CD4-positive, alpha-beta T cell treated with Interleukin-10 for 1 hour (primary cell): ENCODE data around the gene GFOD1.

Experiments
- DNase-seq: peaks from one replicate; pipeline ENCODE4 v3.0.0-alpha.2; 2020

Gene GFOD1

GRCh38 chr6:13485923-13486562 lies 1.4 kb downstream of the GFOD1 start:
- DNase-seq, result peak; percentile 34

GRCh38 chr6:13485303-13485702 lies 2.1 kb downstream of the GFOD1 start:
- no peak for DNase-seq

DNA sequence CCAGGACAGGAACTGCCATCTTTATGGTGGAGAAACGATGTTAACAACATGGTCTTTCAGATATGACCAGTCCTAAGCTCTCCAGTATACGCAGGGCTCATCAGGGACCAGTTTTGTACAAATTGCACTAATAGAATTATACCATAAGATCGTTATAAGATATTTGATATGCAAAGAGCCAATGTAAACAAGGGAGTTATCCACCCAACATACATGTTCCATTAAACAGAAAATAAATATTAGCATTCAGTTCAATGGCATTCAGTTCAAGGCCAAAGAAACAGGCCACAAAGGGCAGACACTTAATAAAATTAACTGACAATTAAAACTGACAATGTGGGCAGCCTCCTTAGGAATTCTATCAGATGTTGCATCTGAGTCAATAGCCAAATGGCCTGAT lies 2.6 kb downstream of the GFOD1 start:
- no peak for DNase-seq

DNA sequence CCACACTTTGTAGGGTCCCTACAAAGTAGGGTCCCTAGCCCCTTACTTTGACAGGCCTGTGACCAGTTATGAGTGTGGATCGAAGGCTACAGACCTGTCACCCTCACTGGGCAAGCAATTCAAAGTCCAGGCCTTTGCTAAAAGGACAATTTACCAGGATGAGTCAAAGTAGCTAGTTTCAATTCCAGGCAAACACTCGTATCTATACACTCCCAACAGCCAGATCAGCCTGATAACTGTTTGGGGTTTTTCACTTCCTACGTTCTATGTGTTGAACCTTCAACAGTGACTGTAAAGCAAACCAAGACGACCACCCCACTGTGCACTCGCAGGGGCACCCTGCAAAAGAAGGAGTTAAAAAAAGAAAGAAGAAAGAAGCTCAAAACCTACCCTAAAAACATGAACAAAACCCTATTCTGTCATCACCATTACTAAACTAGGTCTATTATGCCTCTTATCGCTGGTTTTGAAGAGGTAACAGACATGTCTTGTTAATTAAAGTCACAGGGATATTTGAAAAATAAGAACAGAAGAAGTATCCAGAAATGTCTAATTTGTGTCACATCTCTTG lies 3.2 kb downstream of the GFOD1 start:
- no peak for DNase-seq

DNA sequence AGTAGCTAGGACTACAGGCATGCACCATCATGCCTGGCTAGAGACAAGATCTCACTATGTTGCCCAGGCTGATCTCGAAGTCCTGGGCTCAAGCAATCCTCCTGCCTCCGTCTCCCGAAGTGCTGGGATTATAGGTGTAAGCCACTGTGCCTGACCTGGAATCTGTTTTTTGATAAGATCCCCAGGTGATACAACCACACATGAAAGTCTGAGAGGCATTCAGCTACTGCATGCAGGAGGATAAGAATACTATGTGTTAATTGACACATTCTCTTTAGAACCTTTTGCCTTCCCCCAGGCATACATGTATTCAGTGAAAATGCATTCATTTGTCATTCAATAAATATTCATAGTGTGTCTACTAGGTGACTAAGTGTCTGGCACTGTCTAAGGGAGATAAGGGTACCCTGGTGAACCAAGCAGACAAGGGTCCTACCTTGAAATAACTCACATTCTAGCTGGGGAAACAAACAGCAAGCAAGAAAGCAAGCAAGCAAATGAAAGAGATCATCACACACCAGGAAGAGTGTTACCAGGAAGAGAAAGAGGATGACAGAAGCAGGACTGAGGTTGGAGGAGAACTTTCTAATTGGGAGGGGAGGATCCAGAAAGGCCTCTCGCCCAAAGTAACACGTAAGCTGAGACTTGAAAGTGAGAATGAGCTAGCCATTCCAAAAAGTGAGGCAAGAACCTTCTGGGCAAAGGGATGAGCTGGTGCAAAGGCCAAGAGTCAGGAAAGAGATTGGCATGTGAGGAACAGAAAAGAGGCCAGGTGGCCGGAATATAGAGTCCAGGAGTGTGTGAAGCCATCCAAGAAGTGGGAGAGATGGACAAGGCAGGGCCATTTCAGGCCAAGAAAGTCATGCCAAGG lies 6.5 kb downstream of the GFOD1 start:
- no peak for DNase-seq

- DNase-seq, result no peak
These were observed 7.4 kb downstream of the GFOD1 start for GRCh38 chr6:13479971-13480434.

DNA sequence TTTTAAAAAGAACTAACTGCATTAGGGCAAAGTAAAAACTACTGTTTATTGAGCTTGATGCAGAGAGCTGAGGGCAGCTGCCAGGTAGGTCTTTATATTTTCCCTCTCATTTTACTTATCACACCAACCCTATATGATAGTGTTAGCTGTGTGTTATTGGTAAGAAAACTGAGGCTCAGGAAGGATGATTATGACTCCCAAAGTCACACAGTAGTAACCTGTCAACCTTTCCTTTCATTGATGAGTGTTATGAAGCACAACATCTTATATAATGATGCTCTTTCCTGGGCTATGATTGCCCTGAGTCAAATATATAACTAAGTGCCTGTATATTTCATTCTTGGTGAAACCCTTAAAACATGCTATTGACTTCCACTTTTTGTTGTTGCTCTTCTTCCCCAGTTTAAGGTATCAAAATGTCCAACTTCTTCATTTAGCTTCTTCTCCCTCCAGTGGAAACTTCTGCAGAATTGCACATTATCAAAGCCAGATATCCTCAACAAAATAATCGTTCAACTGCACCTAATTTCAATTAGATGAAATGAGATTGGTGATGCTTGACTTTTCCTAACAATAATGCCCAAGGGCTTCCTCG lies 8.1 kb downstream of the GFOD1 start:
- no peak for DNase-seq

- DNase-seq, result no peak
These were observed 8.9 kb downstream of the GFOD1 start for GRCh38 chr6:13478525-13478966.

DNA sequence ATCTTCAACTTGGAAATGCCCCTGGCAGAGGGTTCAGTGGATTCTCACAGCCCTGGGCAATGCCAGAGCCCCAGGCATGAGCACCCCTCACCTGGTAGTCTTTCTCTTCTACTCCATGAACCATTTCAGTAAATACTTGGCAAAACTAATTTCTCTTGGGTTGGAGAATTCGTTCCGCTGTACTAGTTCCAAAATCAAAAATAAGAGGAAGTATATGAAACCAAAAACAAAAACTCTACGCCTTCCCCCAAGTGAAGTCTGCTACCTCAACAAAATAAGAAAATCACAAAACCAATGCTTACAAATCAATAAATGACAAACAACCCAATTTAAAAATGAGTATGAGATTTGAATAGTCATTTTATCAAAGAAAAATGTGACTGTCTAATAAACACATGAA lies 12.6 kb downstream of the GFOD1 start:
- DNase-seq, result no peak

DNA sequence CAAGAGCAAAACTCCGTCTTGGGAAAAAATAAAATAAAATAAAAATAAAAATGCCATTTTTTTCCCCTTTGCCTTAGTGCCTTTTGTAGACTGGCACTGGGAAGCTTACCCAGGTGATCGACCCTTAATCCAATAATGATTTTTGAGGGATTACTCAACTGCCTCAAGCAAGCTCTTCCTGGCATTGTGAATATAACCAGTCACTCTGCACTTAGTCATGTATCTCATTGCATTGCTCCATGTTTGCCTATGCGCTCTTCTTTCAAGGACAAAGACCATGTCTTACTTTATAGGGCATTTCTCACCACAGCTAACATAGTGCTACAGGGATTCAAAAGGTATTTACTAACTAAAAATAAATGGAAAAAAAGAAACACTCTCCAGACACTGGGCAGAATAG lies 13.0 kb downstream of the GFOD1 start:
- no peak for DNase-seq

- no peak for DNase-seq
These were observed 13.6 kb downstream of the GFOD1 start for GRCh38 chr6:13473768-13474165.

DNA sequence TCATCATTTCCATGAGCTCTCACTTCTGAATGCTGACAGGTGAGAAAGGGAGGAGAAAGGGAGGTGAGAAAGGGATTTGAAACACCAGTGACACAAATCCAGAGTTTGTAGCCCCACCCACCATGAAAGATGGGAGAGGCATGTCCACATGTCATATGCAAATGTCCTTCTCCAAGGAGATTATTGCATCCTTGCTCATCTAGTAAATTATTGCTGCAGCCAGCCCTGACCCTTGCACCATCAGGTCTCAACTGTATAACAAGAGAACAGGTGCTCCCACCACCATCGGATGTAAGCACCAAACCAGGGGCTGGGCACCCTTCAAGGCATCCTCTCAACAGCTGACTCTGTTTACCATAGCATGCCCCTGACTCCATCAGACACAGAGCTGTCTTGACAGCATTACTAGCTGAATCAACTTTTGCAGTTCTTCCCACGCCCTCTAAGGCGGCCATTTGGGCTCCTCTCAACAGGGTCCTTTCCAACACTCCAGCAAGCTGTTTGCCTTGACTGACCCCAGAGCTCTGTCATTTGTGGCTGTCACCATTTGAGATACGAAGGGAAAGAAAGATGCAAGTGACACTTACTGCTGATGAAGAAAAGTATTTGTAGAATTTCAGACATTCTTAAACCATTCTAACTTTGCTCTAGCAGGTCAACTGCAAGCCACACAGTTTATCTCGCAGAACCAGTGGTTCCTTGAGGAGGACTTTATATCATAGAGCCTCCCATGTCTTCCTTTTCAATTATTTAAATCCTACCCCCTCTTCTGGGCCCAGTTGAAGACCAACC lies 14.2 kb downstream of the GFOD1 start:
- DNase-seq, result no peak

GRCh38 chr6:13472099-13472498 lies 15.3 kb downstream of the GFOD1 start:
- DNase-seq, result no peak

DNA sequence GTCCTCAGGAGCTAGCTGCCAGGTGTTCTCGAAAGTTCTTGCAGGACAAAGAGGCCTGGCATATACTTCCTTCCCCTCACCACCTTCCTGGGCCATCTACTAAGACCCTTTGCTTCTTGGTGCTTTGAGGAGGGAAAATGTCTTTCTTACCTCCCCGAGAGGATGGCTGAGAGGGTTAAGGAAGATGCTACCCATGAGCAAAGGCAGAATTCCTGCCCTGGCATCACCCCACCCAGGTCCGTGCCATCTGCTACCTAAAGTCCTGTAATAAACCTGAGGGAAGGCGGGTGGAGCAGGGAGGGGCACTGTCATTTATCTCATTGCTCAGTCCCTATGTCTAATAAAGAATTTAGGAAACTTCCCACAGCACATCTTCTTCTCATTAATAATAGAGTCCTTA lies 16.2 kb downstream of the GFOD1 start:
- DNase-seq, result no peak

- no peak for DNase-seq
These were observed 16.9 kb downstream of the GFOD1 start for GRCh38 chr6:13470238-13471140.

DNA sequence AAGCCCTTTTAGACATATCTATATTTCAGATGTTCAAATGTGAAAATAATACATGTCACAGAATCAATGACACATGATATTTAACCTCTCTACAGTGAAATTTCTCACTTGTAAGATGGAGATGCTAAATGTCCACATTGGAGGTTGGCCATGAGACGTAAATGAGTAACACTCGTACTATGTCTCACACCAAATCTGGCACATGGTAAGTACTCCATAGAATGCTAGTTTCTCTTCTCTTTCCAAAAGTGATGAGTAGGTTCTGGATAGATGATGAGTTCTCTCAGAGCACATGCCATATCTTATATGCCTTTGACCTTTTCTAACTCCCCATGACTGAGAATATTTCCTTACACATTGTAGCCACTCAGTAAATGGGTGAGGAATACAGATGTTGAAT lies 17.7 kb downstream of the GFOD1 start:
- no peak for DNase-seq

DNA sequence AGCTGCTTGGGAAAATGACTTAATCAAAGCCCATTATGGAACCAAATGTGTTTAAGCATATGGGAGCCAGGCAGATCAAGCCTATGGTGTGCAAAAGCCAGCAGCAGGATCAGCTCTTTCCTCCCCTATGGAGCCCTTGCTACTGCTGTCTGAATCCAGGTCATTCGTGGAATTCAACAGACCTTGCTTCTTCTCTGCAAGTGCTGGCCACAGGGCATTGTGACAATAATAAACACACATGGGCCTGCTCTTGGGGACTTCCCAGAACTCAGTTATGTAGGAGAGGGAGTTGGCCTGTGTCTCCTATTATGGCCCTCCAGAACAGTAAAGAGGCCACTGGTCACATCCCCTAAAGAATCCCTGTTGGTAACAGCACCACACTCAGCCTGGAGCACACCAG lies 18.6 kb downstream of the GFOD1 start:
- no peak for DNase-seq

DNA sequence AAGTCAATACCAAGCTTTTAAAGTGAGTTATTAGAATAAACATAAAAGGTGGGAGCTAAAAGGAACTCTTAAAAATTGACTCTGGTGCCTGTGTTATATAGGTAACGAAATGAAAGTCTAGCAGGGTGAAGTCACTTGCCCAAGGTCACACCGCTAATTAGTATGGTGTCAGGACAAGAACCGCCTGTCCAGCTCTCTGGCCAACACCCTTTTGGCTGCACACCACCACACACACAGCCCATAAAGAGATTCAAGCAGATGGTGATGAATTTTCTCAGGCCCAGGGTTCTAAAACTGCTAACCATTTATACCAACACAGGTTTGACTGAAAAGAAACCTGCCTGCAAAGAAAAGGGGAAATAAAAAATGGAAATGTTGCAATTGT lies 20.2 kb downstream of the GFOD1 start:
- no peak for DNase-seq

DNA sequence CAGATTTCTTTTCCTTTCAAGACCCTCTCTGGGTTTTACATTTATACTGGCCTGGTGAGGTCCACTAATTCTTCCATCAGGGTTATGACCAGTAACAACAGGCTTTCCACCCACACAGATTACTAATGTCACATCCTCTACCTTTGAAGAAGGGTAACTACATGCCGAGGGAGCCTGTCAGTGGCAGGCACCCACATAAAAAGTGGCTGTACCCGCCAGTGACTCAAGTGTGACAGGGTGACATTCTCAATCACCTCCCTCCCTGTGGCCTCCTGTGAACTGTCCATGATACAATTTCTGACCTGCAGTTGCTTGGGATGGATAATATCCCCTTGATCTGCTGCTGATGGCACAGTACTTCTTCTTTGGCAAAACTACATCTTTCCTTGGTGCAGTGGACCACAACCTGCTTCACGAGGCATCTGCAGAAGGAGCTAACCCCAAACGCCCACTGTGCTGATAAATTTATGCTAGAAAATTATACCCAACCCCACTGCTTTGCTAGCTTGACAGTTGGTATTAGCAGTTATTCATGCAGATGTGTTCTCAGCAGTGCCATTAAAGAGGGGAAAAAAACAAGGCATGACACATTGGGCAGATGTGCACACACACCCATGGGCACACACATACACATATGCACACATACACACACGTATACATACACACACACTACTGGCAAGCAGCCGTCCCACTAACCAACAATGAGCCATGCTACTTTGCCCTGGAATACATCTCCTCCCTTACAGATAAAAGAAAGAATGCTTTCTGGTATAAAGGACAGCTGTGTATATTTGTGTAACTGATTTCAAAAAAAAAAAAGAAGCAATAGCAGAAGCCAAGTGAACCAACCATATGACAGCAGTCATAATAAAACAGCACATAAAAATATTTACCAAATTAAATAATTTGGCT lies 20.8 kb downstream of the GFOD1 start:
- DNase-seq, result no peak

- DNase-seq, result no peak
These were observed 21.7 kb downstream of the GFOD1 start for GRCh38 chr6:13465734-13466133.

GRCh38 chr6:13463941-13464340 lies 23.5 kb downstream of the GFOD1 start:
- no peak for DNase-seq
